IPS-NIHi7 (cell line): ENCODE results near the gene DCST2.

ENCODE experiments used
- DNase-seq: peaks from one replicate; pipeline ENCODE4 v3.0.0; 2012; ENCODE audit warnings: mixed read lengths; ENCODE audit errors: extremely low spot score

DCST2 gene

DNA sequence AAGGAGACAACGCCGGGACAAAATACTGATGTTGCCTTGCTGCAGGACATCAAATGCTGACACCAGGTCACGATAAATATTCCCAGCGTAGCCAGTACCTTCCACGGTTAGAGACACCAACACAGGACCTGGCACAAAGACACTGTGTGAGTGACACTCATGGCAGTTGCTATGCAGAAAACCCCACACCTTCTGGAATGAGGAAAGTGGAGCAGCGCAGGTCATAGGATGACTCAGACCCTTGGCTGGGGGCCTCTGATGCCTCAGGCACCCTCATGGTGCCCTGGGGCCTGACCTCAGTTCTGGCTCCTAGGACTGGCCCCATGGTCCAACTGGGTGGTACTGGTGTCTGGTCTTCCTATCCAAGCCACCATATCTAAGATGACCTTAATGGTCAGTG is 7.0 kb downstream of the DCST2 start:
- DNase-seq = no peak

DNA sequence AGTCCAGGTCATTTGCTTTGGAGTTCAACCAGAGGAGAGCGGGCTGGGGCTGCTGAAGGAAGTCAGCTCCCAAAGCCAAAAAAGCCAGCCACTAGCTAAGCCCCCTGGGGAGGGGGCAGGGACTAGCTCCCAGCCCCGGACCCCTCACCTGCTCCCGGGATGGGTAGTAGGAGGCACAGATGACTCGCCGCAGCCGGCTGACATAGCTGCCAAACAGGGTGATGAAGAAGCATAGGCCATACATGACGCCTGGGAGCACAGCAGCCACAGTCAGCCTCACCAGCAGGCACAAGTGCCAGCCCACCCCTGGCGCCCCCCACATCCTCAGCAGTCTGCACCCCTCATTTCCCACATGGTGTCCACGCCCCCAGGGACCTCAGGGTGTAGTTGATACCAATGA is 7.4 kb downstream of the DCST2 start:
- DNase-seq = no peak

DNA sequence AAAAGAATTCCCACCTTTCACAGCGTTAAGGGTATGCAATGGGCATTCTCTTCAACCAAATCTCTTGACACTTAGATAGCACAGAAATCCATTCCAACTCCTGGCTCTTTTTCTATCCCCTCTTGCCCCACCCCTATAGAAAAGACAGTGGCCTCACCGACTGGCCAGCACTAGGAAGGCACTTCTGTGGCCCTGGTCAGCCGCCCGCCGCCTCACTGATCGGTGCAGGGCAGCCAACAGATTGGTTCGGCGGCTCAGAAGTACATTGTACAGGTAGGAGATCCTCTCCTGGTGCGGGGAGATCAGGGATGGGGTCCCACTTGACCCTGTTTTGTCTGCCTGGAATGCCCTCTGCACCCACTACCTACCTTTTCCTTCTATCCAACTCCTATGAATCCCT is 9.3 kb downstream of the DCST2 start:
- no peak for DNase-seq

DNA sequence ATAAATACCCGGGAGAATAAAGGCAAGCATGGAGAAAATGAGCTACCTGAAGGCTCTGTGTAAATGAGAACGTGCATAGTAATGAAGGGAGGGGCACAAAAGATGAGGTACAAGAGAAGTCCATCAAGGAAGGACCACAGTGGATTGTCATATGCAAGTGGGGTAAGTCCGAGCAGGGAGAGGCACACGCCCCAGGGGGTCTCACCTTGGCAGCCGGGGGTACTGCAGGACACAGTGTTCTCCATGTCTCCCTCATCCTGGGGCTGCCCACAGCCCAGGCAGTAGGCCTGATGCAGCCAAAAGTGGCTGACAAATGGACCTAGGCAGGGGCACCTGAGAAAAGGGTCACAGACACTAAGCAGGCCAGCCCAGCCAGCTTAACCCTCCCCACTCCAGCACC is 10.0 kb downstream of the DCST2 start:
- no peak for DNase-seq

DNA sequence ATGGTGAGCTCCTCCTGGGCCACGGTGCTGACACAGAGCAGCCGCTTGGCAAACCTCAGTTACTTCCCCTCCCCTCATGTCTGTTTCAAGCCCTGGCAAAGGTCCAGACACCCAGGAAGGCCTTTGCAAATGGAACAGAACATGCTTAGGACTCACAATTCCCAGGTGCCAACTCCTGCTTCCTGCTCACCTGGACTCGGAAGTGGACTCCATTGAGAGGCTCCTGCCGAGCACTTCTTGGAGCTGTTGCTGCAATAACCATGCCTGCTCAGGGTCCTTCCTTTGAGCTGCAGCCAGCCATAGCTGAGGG is 10.7 kb downstream of the DCST2 start:
- DNase-seq = no peak

DNA sequence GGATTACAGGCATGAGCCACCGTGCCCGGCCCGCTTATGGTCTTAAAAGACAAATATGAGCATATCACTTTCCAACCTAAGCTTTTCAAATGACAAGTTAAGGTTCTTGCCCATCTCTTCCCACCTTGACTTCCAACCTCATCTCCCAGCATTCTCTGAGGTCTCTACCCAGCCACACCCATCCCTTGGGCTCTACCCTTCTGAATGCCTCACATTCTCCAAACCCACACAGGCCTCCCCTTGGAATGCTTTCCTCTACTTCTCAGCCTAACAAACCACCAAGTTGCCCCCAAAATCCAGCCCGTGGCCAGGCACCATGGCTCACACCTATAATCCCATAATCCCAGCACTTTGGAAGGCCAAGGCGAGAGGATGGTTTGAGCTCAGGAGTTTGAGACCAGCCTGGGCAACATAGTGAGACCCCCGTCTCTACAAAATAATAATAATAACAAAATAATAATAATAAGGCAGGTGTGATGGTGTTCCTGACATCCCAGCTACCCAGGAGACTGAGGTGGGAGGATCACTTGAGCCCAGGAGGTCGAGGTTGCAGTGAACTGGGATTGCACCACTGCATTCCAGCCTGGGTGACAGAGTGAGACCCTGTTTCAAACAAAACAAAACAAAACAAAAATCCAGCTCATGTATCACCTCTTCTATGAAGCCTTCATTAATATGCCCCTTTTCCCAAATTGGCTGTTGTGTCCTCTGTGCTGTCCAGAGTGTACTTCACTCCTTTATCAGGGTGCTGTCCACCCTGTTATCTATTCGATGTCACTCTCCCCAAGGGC is 11.2 kb downstream of the DCST2 start:
- DNase-seq = no peak

DNA sequence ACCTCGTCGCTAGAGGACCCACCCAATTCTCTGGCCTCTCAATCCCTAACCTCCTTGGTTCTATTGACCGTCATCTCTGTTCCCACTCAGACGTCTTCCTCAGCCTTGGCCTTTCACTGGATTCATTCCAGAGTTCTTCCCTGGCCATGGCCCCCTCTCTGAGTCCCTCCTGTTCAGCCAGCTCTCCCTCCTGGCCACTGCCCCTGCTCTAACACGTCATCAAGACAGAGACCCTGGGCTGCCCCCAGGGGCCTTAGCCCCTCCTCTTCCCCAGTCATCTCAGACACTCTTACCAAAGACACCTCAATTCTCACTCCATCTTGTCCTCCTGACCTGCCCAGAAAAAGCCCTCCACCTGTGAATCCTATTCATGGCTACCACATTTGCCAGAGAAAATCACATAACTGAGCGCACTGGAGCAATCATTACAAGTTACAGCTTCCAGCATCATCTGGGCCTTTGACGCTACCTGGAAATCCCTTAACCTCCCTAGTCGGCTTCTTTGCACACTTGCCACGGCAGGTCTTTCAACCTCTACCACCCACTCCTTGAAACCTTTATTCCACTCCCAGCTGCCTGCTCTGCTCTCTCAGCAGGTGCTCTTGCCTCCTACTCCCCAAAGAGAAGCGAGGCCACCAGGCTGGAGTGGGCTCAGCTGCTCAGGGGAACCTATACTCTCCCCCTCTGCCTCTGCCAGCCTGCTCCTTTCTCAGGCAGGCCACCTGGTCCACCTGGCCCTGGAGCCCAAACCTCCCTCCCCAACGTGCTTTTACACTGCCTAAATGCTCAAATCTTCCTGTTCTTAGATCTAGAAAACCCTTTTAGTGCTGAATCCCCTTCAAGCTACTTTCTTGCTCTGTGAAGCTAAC is 14.0 kb downstream of the DCST2 start:
- DNase-seq = no peak

DNA sequence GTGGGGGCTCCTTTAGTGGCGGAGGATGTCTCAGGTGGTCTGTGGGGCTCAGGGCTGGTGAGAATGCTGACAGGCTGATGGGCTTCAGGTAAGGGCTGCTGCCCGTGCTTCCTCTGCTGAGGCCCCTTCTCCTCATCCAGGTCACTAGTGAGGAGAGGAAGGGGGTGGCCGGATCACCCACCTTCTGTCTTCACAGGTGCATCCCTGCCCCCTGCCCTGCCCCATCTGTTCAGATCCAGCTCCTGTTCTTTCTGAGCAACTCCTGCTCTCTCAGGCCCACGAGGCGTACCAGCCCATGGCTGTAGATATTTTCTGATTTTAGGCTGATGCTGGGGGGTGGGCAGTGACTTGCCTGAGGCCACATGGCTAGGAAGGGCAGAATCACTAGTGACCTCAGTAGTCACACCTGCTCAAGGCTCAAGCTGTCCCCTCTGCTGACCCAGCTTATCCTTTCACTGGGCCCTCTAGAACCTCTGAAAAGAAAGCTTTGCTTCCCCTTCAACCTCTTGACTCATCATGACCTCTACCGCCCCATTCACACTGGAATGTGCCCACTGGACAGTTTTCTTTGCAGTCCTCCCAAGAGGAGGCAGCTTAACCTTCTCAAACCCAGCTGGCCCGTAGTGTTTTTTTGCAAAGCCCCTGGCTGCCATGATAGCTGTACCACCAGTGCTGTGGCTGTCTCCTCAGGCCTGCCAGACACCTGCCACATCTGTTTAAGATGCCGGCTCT is 14.8 kb downstream of the DCST2 start:
- no peak for DNase-seq

DNA sequence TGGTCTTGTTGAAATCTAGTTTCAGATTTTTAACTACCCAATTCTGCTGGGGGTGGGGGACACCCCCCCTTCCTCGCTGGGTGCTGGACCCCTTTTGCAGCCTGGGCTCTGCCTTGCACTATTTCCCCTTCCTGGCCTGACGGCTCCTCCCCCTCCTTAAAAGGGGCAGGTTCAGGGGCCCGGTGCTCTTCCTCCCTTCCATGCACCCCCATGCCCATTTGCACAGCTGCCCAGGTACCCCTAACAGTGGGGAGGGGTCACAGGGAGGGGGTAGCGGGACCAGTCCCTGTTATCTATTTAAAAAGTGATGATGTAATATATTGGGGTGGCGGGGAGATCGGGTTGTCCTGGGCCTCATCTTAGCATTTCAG is 15.7 kb downstream of the DCST2 start:
- no peak for DNase-seq

DNA sequence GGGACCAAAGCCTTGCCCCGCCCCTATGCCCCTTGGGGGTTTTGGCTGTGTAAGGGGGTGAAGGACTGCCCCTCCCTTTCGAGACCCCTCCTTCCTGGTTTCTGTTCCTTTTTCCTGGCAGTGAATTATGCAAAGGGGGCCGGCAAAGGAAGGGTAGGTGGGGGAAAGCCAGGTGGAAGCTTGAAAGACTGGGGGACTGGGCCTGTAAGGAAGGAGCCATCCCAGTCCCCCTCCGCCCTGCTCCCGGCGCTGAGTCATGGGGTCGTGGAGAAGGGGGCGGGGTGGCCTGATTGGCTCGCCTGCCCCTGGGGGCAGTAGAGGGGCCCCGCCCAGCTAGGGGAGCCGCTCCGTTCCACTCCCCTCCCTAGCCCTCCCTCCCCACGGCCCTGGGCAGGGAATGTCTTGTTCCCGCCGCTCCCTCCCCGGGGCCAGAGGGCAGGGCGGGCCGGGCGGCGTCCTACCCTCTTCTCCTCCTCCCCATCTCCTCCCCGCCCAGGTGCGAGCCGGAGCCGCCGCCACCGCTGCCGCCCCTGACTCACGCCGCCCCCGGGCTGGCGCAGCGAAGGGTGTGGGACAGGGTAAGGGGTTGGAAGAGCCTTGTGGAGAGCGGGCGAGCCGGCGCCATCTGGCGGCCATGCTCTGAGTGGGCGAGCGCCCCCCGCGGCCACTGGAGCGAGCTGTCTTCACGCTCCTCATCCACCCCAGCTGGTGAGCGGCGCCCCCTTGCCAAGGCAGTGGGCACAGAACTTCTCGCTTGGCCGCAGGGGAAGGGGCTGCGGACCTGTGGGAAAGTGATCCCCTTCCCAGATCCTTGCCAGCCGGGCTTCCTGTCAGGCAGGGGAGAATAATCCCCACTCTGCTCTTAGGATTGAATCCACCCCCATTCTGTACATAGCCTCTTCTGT is 16.3 kb downstream of the DCST2 start:
- DNase-seq = peak; percentile 87

DNA sequence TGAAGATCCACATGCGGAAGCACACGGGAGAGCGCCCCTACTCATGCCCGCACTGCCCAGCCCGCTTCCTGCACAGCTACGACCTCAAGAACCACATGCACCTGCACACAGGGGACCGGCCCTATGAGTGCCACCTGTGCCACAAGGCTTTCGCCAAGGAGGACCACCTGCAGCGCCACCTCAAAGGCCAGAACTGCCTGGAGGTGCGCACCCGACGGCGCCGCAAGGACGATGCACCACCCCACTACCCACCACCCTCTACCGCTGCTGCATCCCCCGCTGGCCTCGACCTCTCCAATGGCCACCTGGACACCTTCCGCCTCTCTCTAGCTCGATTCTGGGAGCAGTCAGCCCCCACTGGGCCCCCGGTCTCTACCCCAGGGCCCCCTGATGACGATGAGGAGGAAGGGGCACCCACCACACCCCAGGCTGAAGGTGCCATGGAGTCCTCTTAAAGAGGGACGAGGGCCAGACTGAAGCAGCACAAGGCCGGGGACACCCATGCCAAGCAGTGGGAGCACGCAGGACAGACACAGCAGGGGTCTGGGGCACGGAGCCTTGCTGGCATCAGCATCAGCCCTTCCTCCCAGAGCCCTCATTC is 17.2 kb downstream of the DCST2 start:
- no peak for DNase-seq

DNA sequence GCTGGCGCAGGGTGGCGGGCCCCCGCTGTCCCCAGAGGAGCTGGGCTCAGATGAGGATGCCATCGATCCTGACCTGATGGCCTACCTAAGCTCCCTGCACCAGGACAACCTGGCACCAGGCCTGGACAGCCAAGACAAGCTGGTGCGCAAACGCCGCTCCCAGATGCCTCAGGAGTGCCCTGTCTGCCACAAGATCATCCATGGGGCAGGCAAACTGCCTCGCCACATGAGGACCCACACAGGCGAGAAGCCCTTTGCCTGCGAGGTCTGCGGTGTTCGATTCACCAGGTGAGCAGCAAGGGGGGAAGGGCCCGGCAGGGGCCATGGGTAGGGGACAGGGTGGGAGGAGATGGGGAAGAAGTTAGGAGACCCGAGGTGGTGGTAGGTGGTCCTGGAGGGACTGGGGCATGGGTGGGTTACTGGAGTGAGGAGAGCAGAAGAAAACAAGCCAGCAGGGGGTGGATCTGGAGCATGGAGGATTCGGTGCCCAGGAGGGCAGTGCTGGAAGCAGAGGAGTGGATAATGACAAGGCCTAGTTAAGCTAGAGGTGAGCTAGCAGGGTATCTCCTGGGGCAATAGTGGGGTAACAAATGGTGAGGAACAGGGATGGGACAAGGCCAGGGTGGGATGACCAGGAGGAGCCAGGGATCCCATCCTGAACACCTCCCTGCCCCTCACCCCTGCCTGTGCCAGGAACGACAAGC is 17.9 kb downstream of the DCST2 start:
- DNase-seq = no peak

DNA sequence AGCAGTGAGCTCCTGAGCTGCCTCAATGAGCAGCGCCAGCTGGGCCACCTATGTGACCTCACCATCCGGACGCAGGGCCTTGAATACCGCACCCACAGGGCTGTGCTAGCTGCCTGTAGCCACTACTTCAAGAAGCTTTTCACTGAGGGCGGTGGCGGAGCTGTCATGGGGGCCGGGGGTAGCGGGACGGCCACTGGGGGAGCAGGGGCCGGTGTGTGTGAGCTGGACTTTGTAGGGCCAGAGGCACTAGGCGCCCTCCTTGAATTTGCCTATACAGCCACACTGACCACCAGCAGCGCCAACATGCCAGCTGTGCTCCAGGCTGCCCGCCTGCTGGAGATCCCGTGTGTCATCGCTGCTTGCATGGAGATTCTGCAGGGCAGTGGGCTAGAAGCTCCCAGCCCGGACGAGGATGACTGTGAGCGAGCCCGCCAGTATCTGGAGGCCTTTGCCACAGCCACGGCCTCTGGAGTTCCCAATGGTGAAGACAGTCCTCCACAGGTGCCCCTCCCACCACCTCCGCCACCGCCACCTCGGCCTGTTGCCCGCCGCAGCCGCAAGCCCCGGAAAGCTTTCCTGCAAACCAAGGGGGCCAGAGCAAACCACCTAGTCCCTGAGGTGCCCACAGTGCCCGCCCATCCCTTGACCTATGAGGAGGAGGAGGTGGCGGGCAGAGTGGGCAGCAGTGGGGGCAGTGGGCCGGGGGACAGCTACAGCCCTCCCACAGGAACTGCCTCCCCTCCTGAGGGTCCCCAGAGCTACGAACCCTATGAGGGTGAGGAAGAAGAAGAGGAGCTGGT is 18.7 kb downstream of the DCST2 start:
- no peak for DNase-seq

DNA sequence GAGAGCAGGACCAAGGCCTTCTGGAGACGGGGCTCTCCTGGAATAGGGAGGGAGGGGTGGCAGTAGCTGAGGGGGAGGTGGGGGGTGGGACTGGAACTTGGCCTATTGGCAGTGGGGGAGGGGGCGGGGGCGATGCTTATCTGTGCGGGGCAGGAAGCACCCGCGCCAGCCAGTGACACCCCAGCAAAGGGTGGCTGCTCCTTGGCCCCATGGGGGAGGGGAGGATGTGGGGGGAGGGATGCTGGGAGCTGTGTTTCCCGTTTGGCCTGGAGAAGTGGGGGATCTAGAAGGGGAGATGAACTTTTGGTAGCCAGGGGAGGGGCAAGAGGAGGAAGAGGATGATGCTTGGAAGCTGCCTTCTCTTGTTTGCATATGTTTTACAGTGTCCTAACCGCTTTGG is 19.9 kb downstream of the DCST2 start:
- no peak for DNase-seq

DNA sequence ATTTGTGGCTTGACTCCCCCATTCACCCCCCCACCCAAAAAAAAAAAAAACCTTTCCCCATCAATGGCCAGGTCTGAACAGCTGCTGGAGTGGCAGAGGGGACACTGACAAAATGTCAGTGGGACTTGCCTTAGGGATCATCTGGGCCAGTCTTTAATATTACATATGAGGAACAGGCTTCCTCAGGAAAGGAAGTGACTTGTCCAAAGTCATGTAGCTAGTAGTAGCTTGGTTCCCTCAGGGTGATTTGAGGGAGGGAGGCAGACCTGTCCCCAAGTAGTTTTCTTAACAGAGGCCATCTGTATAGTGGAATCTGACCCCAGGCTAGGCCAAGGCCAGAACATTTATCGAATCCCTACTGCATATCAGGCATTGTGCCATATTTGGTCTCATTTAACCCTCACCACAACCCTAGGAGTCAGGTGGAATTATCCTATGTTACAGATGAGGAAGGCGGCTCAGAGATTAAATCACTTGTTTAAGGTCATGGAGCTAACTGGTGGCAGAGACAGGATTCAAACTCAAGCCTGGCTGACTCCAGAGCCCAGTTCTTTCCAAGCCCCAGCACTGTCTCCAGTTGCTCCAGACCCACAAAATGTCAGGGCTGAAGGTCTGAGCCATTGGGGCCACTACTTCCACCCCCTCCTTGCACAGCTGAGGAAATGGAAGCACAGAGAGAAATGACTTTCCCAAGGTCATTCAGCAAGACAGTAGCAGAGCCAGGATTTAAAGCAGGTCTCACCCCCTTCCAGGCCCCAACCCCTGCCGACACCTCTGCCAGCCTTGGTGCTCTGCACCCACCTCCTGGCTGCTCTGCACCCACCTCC is 20.6 kb downstream of the DCST2 start:
- DNase-seq = no peak

DNA sequence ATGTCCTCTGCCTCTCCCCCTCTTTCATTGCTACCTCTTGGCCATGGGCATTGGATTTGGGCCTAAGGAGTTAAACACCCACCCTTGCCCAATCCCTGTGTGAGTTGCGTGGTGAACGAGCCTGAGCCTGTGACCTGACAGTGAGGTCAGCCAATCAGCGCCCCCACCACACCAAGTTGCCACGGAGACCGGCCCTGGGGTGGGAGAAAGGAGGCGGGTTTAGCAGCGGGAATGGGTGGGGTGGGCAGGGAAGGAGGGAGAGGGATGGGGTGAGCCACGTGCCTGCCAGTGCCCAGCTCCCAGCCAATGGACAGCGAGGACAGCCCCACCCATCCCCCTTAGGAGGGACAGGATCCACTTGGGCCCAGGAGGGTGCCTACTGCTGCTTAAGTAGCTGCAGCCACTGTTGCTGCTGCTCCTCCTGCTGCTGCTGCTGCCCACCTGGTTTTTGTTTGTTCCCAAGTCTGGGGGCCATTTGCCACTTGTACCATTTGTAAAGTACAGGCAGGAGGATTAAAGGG is 21.5 kb downstream of the DCST2 start:
- DNase-seq = peak; percentile 89

DNA sequence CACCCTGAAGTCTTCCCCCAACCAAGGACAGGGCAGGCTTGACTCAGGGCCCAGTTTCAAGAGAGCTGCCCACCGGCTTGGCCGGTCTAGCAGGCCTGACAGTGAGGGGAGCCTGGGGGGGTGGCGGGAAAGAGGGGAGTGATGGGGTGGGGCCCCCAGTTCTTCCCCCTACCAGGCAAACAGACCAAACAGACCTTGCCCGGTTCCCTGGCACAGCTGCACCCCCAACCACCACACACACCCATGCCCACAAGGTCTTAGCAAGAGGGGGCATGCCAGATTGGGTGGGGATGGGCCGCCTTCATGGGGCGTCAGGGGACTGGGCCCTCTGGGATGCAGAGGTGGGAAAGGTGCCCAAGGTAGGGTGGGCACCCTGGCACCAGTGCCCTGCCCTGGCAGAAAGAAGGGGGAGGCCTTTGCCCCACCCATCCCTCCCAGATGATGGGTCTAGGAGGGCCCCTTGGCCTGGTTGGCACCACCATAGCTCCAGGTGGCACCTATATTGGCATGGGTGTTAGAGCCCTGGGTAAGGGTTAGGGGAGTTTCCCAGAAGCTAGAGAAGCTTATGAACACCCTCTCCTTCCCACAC is 22.1 kb downstream of the DCST2 start:
- DNase-seq = no peak

DNA sequence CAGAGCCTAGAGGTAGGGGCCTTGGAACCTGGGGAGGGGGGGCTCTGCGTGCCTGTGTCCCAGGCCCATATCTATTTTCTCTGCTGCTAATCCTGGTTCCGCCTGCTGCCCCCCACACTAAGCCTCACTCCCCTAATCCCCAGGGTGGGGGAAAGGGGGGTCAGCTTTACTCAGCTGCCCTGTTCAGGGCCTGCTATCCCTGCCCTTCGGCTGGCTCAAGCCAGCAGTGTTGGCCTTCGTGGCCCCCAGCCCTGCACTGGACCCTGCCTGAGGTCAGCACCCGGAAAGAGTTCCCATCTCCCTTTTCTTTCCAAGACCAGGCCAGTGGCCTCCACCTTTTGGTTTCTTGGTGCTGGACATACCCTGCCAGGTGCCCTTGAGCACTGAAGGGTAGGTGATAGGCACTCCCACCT is 22.6 kb downstream of the DCST2 start:
- DNase-seq = no peak
